ENCODE data around the gene GNG12. TPM values are rescaled to one million over a fixed set of nuclear protein-coding genes. Genes with fewer than 3 reads are reported as not detected.

GNG12 gene
- total RNA-seq (2014; rRNA removed; shearing (Covaris generic)) = 80.8 and 97.5 TPM in 2 replicates

DNA sequence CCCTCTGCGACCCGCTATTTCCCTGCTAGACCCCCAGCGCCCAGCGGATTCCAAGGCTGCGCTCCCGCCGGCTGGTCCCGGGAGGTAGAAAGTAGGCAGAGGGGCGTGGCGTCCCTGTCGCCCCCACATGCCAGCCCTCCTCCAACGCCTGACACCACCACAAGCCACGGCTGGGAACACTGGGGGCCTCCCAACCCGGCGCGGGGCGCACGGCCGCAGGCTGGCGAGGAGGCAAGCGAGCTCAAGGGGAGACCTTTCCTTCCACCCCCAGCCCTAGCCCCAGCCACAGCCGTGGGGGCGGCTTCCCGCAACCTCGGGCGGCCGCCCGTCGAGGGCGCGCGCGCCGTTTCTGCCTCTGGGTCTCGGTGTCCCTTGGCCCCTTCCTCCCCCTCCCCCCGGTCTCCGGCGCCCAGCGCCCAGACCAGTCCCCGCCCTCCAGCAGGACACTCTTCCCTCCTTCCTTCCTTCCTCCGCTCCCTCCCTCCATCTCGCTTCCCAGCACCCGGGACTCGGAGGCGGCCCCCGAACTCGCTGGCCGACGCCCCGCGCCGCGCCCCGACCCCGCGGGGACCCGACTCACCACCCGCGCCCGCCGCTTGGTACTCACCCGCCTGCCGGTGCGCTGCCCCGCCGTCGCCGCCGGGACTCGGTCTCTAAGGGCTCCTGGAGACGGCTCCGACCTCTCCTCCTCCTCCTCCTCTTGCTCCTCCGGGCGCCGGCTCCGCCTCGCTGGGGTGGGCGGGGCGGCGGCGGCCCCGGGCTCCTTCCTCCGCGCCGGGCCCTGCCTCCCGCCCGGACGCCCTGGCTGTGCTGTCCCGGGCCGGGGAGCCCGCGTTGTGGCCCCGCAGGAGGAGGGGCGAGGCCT is at the start of gene GNG12:
GNG12 (minus strand) TSS at position 731 of the 865 bp plus-strand sequence. CDS start 125,781 bp downstream, outside the sequence.

DNA sequence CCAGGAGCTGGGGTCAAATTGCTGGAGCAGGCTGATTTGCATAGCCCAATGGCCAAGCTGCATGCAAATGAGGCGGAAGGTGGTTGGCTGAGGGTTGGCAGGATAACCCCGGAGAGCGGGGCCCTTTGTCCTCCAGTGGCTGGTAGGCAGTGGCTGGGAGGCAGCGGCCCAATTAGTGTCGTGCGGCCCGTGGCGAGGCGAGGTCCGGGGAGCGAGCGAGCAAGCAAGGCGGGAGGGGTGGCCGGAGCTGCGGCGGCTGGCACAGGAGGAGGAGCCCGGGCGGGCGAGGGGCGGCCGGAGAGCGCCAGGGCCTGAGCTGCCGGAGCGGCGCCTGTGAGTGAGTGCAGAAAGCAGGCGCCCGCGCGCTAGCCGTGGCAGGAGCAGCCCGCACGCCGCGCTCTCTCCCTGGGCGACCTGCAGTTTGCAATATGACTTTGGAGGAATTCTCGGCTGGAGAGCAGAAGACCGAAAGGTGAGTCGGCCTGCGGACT is 148.2 kb downstream of the GNG12 start, which contains the start of gene GADD45A:
GADD45A (plus strand) TSS at position 135 of the 491 bp plus-strand sequence; CDS start at position 429, 294 bp downstream.

Small RNA genes lying within 50 kb of the gene (small RNA-seq; reads per million reads assigned to genes)
- gene RN7SL392P = not detected
- gene RNU7-80P = not detected

Other genes starting within 250 kb of the GNG12 start
- gene GADD45A, start 148.3 kb downstream of the GNG12 start, total RNA-seq (2014; rRNA removed; shearing (Covaris generic)) = 87.6 and 105 TPM in 2 replicates
- 0.27 and 1.6 TPM in 2 replicates for gene DIRAS3, start 217.2 kb upstream of the GNG12 start, total RNA-seq (2014; rRNA removed; shearing (Covaris generic))

Measured in A375 (cell line).